GM21723 (cell line): Measurements from ENCODE around the gene PITPNM3.
A peak's percentile ranks its signal among the peaks of the same experiment; 100 is the strongest.

ENCODE experiments used
- ATAC-seq: cut with Tn5 transposase; IDR thresholded peaks from one replicate; pipeline ENCODE4 v1.9.1; 2021; ENCODE audit warnings: mild to moderate bottlenecking, moderate library complexity; ENCODE audit not compliant: unreplicated experiment

PITPNM3 gene

GRCh38 chr17:6449307-6449706, 107.0 kb downstream of the PITPNM3 start:
- ATAC-seq = no peak

- no peak for ATAC-seq
Measured at GRCh38 chr17:6448473-6448872, 107.9 kb downstream of the PITPNM3 start.

GRCh38 chr17:6446516-6447100, 109.7 kb downstream of the PITPNM3 start:
- ATAC-seq = no peak

- no peak for ATAC-seq
Measured at GRCh38 chr17:6444571-6445335, 111.6 kb downstream of the PITPNM3 start.

- ATAC-seq = peak; percentile 87
Measured at GRCh38 chr17:6443692-6444570, 112.4 kb downstream of the PITPNM3 start, which contains the start of gene PIMREG. PIMREG (plus strand) TSS chr17:6444455; CDS start chr17:6445111, 656 bp downstream.

GRCh38 chr17:6442775-6443174, 113.6 kb downstream of the PITPNM3 start:
- ATAC-seq = no peak

GRCh38 chr17:6439951-6440350, 116.4 kb downstream of the PITPNM3 start:
- no peak for ATAC-seq

- no peak for ATAC-seq
Measured at GRCh38 chr17:6437956-6438355, 118.4 kb downstream of the PITPNM3 start.

GRCh38 chr17:6437466-6437865, 118.9 kb downstream of the PITPNM3 start:
- no peak for ATAC-seq

GRCh38 chr17:6435968-6436367, 120.4 kb downstream of the PITPNM3 start:
- peak; percentile 46 for ATAC-seq

- no peak for ATAC-seq
Measured at GRCh38 chr17:6435051-6435450, 121.3 kb downstream of the PITPNM3 start, which contains the start of gene AIPL1. AIPL1 (minus strand) TSS chr17:6435121; CDS start chr17:6435104, 17 bp downstream.

GRCh38 chr17:6430769-6431168, 125.6 kb downstream of the PITPNM3 start:
- no peak for ATAC-seq

- no peak for ATAC-seq
Measured at GRCh38 chr17:6429266-6429665, 127.1 kb downstream of the PITPNM3 start.

- no peak for ATAC-seq
Measured at GRCh38 chr17:6428207-6428965, 128.0 kb downstream of the PITPNM3 start.

- no peak for ATAC-seq
Measured at GRCh38 chr17:6427279-6427781, 129.0 kb downstream of the PITPNM3 start.

GRCh38 chr17:6426356-6427101, 129.8 kb downstream of the PITPNM3 start:
- ATAC-seq = no peak

GRCh38 chr17:6425407-6425806, 130.9 kb downstream of the PITPNM3 start:
- no peak for ATAC-seq

GRCh38 chr17:6423931-6424330, 132.4 kb downstream of the PITPNM3 start:
- ATAC-seq = no peak

- ATAC-seq = no peak
Measured at GRCh38 chr17:6422654-6423241, 133.6 kb downstream of the PITPNM3 start.
